Left forelimb (tissue), 1 donor: ENCODE results near the gene BRD4.

Source experiments
- DNase-seq: peaks from one replicate; pipeline ENCODE4 v3.0.0-alpha.2; 2018; ENCODE audit warnings: low spot score

Gene BRD4

DNA sequence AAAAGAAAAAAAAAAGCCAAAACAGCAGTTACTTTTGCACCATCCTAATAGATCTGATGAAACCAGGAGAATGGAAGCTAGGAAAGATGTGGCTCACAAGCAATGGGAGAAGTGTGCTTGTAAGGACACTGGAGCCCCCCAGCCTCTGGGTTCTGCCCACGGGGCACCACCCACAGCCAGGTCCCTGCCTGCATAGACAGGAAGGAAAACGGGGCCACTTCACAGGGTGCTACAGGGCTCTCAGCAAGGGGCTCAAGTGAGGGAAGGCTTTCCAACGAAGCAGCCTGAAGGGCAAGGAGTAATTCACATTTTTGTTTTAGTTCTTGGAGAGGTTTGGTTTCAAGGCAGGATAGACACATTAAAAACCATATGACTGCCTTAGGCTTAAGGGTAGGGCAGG lies 42.7 kb downstream of the BRD4 start:
- DNase-seq = no peak

DNA sequence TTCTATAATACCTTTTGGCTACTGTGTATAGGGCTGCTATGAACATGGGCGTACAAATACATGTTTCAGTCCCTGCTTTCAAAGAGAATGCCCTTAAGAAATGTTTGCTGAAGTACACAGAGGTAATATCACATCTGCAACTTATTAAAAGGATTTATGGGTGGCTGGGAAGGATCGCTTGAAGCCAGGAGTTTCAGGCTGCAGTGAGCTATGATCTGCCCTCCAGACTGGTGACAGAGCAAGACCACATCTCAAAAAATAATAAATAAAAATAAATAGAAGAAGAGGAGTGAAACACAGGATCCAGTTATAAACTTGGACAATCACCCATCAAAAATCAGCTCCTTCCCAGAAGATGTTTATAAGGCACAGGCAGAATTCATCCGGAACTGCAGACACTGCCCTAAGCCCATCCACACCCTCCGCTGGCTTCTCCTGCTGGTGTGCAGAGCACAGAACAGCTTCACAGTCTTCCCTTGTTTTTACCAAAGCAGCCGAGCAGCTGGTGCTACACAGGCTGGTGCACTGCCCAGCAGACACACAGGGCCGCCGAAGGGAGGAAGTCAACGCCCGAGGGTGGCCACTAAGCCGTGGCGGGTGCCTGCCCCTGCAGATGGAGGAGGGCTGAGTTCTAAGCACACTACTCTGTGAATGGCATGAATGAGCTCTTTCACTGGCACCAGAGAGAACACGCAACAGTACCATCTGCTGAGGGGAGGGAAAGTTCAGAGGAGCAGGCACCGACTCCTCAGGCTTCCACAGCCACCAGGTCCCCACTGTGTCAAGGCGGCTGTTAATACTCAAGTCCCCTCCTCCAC lies 44.0 kb downstream of the BRD4 start:
- DNase-seq = no peak

GRCh38 chr19:15287496-15287895 lies 44.8 kb downstream of the BRD4 start:
- DNase-seq = no peak

DNA sequence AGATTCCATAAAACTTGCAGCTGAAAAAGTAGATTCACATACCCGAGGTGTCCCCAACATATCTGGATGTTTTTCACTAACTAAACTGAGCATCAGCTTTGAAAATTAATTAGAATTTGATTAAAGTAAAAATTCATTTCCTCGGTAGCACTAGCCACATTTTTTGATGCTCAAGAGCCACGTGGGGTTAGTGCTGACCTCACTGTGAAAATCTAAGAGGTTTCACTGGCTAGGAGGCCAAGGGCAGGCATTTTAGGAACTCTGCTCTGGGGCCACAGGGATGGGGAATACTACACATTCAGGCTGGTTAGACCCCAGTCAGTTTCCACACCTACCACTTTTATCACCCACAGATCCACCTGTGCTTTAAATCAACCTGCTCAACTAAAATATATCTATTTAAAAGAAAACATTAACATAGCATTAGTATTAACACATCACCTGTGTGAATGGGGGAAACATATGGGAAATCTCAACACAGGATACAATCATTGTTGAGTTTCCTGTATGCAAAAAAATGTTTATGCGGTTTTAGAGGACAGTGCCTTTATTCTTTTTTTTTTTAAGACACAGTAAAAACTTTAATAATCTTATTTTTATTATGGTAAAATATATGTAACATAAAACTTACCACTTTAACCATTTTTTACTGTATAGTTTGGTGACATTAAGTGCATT lies 45.5 kb downstream of the BRD4 start:
- no peak for DNase-seq

GRCh38 chr19:15285896-15286591 lies 46.3 kb downstream of the BRD4 start:
- DNase-seq = no peak

DNA sequence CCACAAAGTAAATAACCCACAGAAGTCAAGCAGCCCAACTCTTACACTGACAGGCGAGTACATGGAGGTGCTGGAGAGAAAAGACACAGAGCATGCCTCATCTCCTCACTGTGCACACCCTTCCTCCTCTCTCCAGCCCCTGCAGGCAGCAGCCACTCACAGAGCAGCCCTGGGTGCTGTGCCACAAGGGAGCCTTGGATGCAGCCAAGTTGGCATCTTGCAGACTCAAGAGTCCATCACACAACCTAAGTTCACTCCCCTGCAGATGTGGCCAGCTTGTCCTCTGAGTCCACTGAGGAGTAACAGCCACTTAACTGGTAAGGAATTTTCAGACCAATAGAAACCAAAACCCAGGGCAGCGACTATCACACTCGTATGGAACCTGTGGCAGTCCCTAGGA lies 47.4 kb downstream of the BRD4 start:
- DNase-seq = no peak

GRCh38 chr19:15284091-15284490 lies 48.2 kb downstream of the BRD4 start:
- no peak for DNase-seq

- DNase-seq = no peak
Observed at GRCh38 chr19:15283141-15283883, 49.0 kb downstream of the BRD4 start.

- no peak for DNase-seq
Observed at GRCh38 chr19:15282311-15282705, 50.0 kb downstream of the BRD4 start.

DNA sequence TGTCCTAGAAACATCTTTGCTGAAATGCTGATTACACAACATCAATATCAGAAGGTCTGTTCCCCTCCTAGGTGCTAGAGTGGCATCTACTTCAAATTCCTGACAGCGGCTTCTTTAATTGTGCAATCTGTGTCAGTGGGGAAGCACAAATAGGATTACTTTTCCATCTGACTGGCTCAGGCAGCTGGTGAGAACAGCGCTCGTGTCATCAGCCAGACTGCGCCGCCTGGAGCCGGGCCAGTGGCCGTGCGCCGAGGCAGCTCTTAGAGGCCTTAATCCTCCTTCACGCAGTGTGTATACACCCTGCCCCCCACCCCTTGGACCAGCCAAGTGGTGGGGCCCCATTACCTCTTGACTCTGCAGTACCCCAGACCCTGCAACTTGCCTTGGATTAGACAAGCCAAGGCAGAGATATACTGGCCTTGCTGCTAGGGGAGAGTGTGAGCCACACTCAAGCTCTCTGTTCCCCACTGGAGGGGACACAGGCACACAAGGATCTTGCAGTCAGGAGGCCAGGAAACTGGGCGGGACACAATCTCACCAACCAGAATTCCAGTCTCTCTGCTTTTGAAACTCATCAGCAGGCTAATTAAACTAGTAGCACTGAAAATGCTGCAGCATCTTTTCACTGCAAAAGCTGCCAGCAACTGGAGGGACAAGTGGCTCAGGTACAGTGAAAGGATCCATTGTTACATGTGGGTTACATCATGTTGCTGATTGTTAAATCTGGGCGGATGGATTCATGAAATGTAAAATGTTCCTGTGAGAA lies 51.2 kb downstream of the BRD4 start:
- peak; percentile 88 for DNase-seq

- DNase-seq = no peak
Observed at GRCh38 chr19:15280048-15280725, 52.2 kb downstream of the BRD4 start.

- DNase-seq = no peak
Observed at GRCh38 chr19:15279326-15279904, 52.9 kb downstream of the BRD4 start.

DNA sequence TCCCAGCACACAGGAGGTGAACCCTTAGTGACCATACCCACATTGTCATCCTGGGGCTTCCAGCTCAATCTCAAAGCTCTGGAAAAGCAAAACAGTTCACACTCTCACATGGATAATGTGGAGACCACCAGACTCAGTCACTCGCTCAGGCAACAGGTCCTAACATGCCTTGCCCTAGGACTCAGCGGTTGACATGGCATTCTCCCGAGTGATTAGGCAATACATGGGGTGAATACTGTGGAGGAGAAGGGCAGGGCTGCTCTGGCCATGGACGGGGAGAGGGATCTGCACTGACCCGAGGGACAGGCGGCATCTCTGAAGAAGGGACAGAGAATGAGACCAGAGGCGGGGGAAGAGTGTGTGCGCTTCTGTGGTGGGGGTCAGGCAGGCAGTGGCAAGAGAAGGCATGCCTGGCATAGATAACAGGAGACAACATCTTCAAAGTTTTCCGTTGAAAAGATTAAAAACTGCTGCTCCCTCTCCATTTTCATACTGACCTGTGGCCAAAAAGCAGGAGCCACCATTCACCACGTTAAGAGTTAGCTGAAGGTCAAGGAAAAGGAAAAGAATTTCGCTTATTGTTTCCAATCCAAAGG lies 55.6 kb downstream of the BRD4 start:
- no peak for DNase-seq

DNA sequence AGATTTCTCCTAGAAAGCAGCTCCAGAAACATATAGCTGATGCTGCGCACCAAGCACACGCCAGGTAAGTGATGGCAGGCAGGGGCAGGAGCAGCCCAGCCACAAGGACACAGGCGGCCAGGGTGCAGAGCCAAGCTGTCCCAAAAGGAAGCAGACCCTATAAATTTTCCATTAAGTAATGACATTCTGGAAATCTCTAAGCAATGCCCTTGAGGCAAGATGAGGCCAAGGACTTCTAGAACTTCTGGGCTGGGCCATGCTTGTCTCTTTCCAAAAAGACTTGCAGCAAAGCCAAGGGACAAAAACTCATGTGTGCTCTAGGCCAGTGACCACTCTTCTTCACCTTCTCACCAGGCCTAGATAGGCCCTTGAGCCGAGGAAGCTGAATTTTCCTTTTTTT lies 57.9 kb downstream of the BRD4 start:
- DNase-seq = no peak

DNA sequence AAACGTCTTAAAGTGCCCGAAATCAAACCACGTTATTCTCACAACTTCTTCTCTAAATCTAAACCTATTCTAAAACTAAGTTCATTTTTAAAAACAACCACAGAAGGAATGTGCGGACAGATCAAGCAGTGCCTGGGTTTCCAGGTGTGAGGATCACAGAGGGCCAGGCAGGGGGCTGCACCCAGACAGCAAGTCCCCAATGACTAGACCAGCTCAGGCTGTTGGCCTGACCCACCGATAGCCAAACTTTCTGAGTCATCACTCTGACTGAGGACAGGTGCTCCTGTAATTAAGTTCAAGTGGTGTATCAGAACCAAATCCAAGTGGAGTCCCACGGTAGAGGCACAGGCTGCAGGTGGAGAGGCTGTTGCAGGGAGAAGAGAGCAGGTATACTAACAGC lies 62.5 kb downstream of the BRD4 start:
- DNase-seq = no peak

- no peak for DNase-seq
Observed at GRCh38 chr19:15268928-15269253, 63.4 kb downstream of the BRD4 start.

DNA sequence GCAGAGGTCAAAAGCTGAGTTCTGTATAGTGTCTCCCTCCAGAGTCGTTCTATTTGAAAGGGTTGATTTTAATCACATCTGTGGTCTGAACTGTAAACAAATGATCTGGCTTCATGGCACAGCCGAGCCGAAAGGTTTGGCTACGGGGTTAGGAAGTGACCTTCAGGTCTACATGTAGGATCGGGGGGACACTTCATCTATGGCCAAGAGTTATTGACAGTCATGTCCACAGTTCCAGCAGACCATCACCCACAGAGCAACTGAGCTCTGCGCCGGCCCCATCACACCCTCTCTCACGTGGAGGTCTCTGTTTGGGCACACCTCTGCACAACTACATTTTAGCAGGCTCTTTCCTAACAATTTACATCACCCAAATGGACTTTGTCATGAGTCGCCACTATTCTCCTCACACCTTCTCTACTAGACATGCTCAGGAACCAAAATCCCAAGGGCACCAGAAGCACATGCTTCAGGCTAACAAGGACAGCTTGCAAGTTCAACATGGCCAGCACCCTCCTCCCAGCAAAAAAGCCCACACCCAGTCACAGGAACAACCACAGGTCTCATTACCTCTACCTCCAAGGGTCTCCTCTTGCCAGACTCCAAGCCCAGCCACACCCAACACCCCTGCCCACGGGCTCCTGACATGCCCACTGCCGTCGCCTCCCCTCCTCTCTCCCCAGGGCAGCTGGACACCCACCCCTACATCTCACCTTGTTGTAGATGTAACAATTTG lies 64.0 kb downstream of the BRD4 start:
- DNase-seq = no peak

- no peak for DNase-seq
Observed at GRCh38 chr19:15266683-15267082, 65.7 kb downstream of the BRD4 start.

DNA sequence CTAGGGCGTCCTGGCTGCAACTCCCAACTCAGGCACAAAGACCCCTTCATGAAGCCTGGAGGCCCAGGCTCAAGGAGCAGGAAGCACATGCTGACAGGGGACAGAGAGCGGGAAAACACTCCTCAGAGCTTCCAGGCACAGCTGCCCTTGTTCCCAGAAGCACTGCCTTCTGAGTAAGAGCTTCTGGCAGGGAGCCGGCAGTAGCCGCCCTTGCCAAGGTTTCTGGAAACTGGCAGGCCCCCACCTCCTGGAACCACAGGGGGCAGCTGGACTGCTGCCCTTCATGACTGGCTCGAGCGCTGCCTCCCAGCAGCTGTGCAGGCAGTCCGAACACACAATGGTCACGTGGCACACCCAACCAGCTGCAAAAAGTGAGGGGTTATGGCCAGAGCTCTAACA lies 66.5 kb downstream of the BRD4 start:
- peak; percentile 90 for DNase-seq
